ENCODE measurements around the gene EHD4.

DNA sequence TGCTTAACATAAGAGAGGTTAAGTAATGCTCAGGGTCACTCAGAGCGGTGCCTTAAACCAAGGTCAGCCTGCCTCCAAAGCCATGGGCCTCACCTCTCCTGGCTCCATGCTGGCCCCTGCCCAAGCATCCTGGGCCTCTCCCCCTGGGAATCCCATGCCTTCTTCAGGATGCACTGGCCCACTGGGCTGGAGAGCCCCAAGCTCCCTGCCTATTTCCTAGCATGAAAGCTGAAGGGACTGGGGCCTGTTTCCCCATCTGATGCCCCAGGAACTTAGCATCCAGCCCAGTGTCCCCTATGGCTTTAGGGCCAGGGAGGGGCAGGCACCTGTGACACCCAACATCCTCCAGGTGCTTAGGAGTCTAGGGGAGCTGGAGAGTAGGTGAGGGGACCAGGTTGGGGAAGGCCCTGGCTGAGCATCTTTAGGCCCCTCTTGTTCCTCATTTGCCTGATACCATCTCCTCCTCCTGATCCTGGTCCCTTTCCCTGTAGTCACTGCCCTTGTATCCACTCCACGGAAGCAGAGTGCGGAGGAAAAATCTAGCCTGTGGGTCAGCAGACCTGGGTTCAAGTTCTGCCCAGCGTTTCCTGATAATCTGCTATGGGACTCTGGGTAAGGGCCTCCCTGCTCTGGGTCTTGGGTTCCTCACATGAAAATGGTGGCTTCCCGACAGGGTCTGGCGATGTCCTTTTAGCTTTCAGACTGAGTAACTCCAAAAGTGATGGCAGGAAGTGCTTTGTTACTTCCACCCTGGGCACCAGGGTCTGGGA is 28.6 kb downstream of the EHD4 start:
- TF ChIP-seq, protein P1, sequence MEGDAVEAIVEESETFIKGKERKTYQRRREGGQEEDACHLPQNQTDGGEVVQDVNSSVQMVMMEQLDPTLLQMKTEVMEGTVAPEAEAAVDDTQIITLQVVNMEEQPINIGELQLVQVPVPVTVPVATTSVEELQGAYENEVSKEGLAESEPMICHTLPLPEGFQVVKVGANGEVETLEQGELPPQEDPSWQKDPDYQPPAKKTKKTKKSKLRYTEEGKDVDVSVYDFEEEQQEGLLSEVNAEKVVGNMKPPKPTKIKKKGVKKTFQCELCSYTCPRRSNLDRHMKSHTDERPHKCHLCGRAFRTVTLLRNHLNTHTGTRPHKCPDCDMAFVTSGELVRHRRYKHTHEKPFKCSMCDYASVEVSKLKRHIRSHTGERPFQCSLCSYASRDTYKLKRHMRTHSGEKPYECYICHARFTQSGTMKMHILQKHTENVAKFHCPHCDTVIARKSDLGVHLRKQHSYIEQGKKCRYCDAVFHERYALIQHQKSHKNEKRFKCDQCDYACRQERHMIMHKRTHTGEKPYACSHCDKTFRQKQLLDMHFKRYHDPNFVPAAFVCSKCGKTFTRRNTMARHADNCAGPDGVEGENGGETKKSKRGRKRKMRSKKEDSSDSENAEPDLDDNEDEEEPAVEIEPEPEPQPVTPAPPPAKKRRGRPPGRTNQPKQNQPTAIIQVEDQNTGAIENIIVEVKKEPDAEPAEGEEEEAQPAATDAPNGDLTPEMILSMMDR (optimal IDR thresholded peaks at IDR 0.05 in 1 of 3, IDR thresholded peaks at IDR 0.05 in 1 of 3, conservative IDR thresholded peaks at IDR 0.05 in 1 of 3; ENCODE audit: extremely low read depth in 1 of 3, insufficient read depth in 2 of 3, low read length in 3 of 3), result no peak
- no peak for TF ChIP-seq EZH2 (IDR thresholded peaks at IDR 0.05; ENCODE audit: low read length)
